Mucosa of descending colon (tissue), 3 donors: ENCODE data around the gene ISY1. TPM values are rescaled to one million over a fixed set of nuclear protein-coding genes. Genes with fewer than 3 reads are reported as not detected.
"Not testable (repeated sequence)": the region's sequence is repeated elsewhere in the genome, so short reads cannot be mapped to it uniquely, and the experiment has no call there.

Experiments used
- ATAC-seq: fragments of 200-7000 bp; cut with Tn5 transposase; one replicate; pipeline ENCODE4 v1.9.1; 2020; ENCODE audit warnings: mild to moderate bottlenecking, moderate library complexity
- DNase-seq, 3 donors: peaks; one replicate each; pipeline ENCODE4 v3.0.0-alpha.2; 2020
- H3K36me3 ChIP-seq: fragments of 200-600 bp; one replicate; pipeline ENCODE4 v1.8.0; 2021; ENCODE audit warnings: low read depth, mild to moderate bottlenecking
- H3K4me1 ChIP-seq: fragments of 200-600 bp; one replicate; pipeline ENCODE4 v1.8.0; 2021; ENCODE audit warnings: low read depth, mild to moderate bottlenecking
- H3K4me3 ChIP-seq: fragments of 200-600 bp; one replicate; pipeline ENCODE4 v1.8.0; 2021; ENCODE audit warnings: mild to moderate bottlenecking
- H3K9me3 ChIP-seq: fragments of 200-600 bp; one replicate; pipeline ENCODE4 v1.8.0; 2021; ENCODE audit warnings: mild to moderate bottlenecking
- intact Hi-C, 2 donors: fragments of 100-400 bp; cut with DNase I in 1 of 2; cut with micrococcal nuclease in 1 of 2; formaldehyde crosslinking; loops; one replicate each; pipeline versions ENCODE4 v1.11.0 to v1.11.1; 2022; cut with DNase I, micrococcal nuclease
- total RNA-seq, 3 donors: library from RNA; stranded (reverse); fragmentation: NEBNext Ultra II Directional in 2 of 3; extraction: Animal tissue kit (Norgen Biotek cat#: 25700) in 2 of 3; gene quantifications; one replicate each; pipeline versions ENCODE4 v1.2.1 to v1.2.4, GENCODE V29; 2021 to 2023
- TF ChIP-seq, protein P1 (sequence below): fragments of 200-600 bp; IDR thresholded peaks from one replicate; pipeline ENCODE4 v1.8.0; 2022; ENCODE audit warnings: antibody characterized with exemption, mild to moderate bottlenecking
- donor health status: DM: no; HTN: no; CAD: no; lungs with moderate emphysema.
- donor health status: DM: no; HTN: no; CAD: no.
- donor health status: DM: no; HTN: yes; CAD: no.

The ISY1 gene
- total RNA-seq, 3 donors from 2014 or later = 24.2 to 37.5 (median 28.9) TPM

DNA sequence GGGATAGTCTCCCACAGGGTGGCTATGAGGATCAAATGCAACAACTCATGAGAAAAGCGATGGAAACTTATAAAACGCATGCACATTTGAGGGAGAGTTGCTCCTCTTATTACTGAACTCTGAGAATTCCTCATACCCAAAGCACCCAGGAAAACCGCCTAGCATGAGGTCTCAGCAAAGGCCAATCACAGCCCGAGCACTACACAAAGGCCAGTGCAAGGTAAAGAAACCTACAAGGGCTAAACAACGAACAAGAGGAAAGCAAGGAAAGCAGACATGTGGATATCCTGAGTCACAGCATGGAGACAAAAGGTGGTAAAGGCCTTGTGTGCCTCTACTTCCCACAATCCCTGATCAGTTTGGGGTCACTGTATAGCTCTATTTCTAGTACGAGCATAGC, 46.4 kb downstream of the ISY1 start:
- Histone ChIP-seq H3K4me1 (peaks cover 28% of the 10 kb centered on the region), H3K9me3 (no peaks in the 10 kb centered on the region), H3K36me3 (no peaks in the 10 kb centered on the region), H3K4me3 (no peak overlapping the region)
- intact Hi-C loops = no loop called here
- TF ChIP-seq, protein P1, sequence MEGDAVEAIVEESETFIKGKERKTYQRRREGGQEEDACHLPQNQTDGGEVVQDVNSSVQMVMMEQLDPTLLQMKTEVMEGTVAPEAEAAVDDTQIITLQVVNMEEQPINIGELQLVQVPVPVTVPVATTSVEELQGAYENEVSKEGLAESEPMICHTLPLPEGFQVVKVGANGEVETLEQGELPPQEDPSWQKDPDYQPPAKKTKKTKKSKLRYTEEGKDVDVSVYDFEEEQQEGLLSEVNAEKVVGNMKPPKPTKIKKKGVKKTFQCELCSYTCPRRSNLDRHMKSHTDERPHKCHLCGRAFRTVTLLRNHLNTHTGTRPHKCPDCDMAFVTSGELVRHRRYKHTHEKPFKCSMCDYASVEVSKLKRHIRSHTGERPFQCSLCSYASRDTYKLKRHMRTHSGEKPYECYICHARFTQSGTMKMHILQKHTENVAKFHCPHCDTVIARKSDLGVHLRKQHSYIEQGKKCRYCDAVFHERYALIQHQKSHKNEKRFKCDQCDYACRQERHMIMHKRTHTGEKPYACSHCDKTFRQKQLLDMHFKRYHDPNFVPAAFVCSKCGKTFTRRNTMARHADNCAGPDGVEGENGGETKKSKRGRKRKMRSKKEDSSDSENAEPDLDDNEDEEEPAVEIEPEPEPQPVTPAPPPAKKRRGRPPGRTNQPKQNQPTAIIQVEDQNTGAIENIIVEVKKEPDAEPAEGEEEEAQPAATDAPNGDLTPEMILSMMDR = no peak
- DNase-seq = no peak
- ATAC-seq = no peak

- Histone ChIP-seq H3K4me1 (peaks cover 15% of the 10 kb centered on the region), H3K4me3 (no peak overlapping the region), H3K36me3 (no peaks in the 10 kb centered on the region), H3K9me3 (no peaks in the 10 kb centered on the region)
- ATAC-seq = no peak
- intact Hi-C loops = no loop called here
- TF ChIP-seq, protein P1 = no peak
- DNase-seq = no peak
Measured at GRCh38 chr3:129112308-129113052, 48.4 kb downstream of the ISY1 start.

DNA sequence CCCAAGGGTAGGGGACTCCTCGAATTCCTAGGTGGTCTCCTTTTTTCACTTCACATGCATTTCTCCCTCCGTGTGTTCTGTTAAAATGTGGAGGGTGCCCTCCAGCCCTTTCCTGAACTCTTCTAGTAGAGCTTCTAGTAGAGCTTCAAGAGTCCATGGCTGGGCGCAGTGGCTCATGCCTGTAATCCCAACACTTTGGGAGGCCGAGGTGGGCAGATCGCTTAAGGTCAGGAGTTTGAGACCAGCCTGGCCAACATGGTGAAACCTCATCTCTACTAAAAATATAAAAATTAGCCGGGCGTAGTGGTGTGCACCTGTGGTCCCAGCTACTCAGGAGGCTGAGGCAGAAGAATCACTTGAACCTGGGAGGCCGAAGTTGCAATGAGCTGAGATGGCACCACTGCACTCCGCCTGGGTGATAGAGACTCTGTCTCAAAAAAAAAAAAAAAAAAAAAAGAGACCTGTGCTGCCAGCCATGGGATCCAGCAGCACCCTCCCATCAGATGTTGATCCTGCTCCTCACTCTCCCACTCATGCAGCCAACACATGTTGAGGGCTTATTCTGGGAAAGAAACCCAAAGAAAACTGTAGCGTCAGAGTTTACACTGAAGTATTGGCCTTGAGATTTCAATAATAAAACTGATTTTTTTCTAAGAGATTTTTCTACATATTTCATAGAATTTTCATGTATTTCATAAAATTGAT, 49.6 kb downstream of the ISY1 start:
- ATAC-seq, H3K4me3 ChIP-seq, DNase-seq, H3K4me1 ChIP-seq, H3K9me3 ChIP-seq, H3K36me3 ChIP-seq, intact Hi-C loops: not testable (repeated sequence)

DNA sequence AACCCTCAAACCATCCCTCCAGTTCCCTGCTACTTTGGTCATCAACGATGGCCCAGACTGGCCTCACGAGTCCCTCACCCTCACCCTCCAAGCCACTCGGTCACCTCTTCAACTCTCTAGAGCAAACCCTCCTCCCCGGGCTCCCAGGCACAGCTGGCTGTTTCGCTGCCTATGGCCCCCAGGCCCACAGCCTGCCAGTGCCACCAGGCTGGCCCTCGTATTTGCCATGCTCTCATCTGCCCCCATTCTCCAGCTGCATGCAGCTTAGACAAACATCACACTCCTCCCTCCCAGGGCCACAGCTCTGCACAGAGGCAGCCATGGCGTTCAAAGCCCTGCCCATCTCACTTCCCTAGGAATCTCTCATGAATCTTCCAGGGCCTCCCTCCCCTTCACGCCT, 53.1 kb downstream of the ISY1 start:
- Histone ChIP-seq H3K36me3 (peaks cover 2% of the 10 kb centered on the region), H3K4me3 (no peak overlapping the region), H3K4me1 (no peaks in the 10 kb centered on the region), H3K9me3 (no peaks in the 10 kb centered on the region)
- TF ChIP-seq, protein P1 = no peak
- ATAC-seq = no peak
- intact Hi-C loops = no loop called here
- DNase-seq = no peak

- peak in 2 of 3 donors; percentile 71 to 74 for DNase-seq
Measured at GRCh38 chr3:129106866-129107565, 53.8 kb downstream of the ISY1 start.

More at GRCh38 chr3:129106866-129107565, 53.8 kb downstream of the ISY1 start:
- H3K9me3 ChIP-seq = no peaks in the 10 kb centered on the region
- TF ChIP-seq, protein P1 = no peak
- H3K4me1 ChIP-seq = no peaks in the 10 kb centered on the region
- intact Hi-C loops = no loop called here
- peak; percentile 66 for ATAC-seq
- no peak overlapping the region for H3K4me3 ChIP-seq
- peaks cover 2% of the 10 kb centered on the region for H3K36me3 ChIP-seq
